ENCODE data around the gene CYBB. TPM values are rescaled to one million over a fixed set of nuclear protein-coding genes. Genes with fewer than 3 reads are reported as not detected.

Gene CYBB
- total and polyA plus RNA-seq, 10 donors: 30.5 to 231 (median 163) TPM

- TF ChIP-seq, protein P1, sequence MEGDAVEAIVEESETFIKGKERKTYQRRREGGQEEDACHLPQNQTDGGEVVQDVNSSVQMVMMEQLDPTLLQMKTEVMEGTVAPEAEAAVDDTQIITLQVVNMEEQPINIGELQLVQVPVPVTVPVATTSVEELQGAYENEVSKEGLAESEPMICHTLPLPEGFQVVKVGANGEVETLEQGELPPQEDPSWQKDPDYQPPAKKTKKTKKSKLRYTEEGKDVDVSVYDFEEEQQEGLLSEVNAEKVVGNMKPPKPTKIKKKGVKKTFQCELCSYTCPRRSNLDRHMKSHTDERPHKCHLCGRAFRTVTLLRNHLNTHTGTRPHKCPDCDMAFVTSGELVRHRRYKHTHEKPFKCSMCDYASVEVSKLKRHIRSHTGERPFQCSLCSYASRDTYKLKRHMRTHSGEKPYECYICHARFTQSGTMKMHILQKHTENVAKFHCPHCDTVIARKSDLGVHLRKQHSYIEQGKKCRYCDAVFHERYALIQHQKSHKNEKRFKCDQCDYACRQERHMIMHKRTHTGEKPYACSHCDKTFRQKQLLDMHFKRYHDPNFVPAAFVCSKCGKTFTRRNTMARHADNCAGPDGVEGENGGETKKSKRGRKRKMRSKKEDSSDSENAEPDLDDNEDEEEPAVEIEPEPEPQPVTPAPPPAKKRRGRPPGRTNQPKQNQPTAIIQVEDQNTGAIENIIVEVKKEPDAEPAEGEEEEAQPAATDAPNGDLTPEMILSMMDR (IDR thresholded peaks at IDR 0.05 in 8 of 11, conservative IDR thresholded peaks at IDR 0.05 in 3 of 11): no peak
- TF ChIP-seq POLR2AphosphoS5 (IDR thresholded peaks at IDR 0.05) (no peak), POLR2A (IDR thresholded peaks at IDR 0.05) (no peak)
- Histone ChIP-seq H3K4me1 (peaks cover 0 to 55% (median 4%) of the 10 kb centered on the region in 6 donors), H3K36me3 (peaks cover 0 to 8% (median 0%) of the 10 kb centered on the region in 6 donors), H3K9me3 (no peaks in the 10 kb centered on the region), H3K27ac (peak overlapping the region in 6 of 8 donors; percentile 57 to 88 (median 76)), H3K27me3 (replicated peaks in 1 of 7) (no peaks in the 10 kb centered on the region), H3K4me3 (peak overlapping the region in 7 of 8 donors; percentile 6 to 65 (median 33))
- WGBS, 5 donors: 25 to 64% (median 46%) methylated on average over 1 of the region's 1 CpG
- DNase-seq: no peak
- intact Hi-C loops (cut with DNase I; ENCODE audit: low total_unique reads): no loop called here
These were observed 2.5 kb downstream of the CYBB start for GRCh38 chrX:37782359-37782758.

- Histone ChIP-seq H3K4me1 (peaks cover 0 to 55% (median 10%) of the 10 kb centered on the region in 6 donors), H3K27me3 (replicated peaks in 1 of 7) (no peaks in the 10 kb centered on the region), H3K4me3 (peak overlapping the region in 4 of 8 donors; percentile 33 to 65 (median 38)), H3K9me3 (no peaks in the 10 kb centered on the region), H3K36me3 (peaks cover 0 to 13% (median 0%) of the 10 kb centered on the region in 6 donors), H3K27ac (peak overlapping the region in 7 of 8 donors; percentile 38 to 88 (median 69))
- intact Hi-C loops (cut with DNase I; ENCODE audit: low total_unique reads): no loop called here
- TF ChIP-seq POLR2AphosphoS5 (IDR thresholded peaks at IDR 0.05): no peak
- TF ChIP-seq, protein P1 (IDR thresholded peaks at IDR 0.05 in 8 of 11, conservative IDR thresholded peaks at IDR 0.05 in 3 of 11): no peak
- TF ChIP-seq POLR2A (IDR thresholded peaks at IDR 0.05): no peak
- peak; percentile 68 for DNase-seq
- 35 to 61% (median 45%) methylated on average over 3 to 4 of the region's 4 CpGs for WGBS, 5 donors
These were observed 3.4 kb downstream of the CYBB start for GRCh38 chrX:37783305-37783704.

- WGBS, 5 donors: 32 to 66% (median 59%) methylated on average over 3 of the region's 3 CpGs
- DNase-seq: peak; percentile 50
These were observed 5.7 kb downstream of the CYBB start for GRCh38 chrX:37785569-37785968.

More at GRCh38 chrX:37785569-37785968, 5.7 kb downstream of the CYBB start:
- TF ChIP-seq, protein P1 (IDR thresholded peaks at IDR 0.05 in 8 of 11, conservative IDR thresholded peaks at IDR 0.05 in 3 of 11): no peak
- TF ChIP-seq POLR2A (IDR thresholded peaks at IDR 0.05): no peak
- TF ChIP-seq POLR2AphosphoS5 (IDR thresholded peaks at IDR 0.05): no peak
- H3K36me3 ChIP-seq: peaks cover 0 to 23% (median 0%) of the 10 kb centered on the region in 6 donors
- H3K27ac ChIP-seq: peak overlapping the region in 7 of 8 donors; percentile 43 to 88 (median 81)
- peak overlapping the region in 3 of 8 donors; percentile 1 to 65 (median 10) for H3K4me3 ChIP-seq
- intact Hi-C loops (cut with DNase I; ENCODE audit: low total_unique reads): no loop called here
- peaks cover 0 to 71% (median 21%) of the 10 kb centered on the region in 6 donors for H3K4me1 ChIP-seq
- H3K27me3 ChIP-seq (replicated peaks in 1 of 7): no peaks in the 10 kb centered on the region
- no peaks in the 10 kb centered on the region for H3K9me3 ChIP-seq
